Erythroblast (primary cell): ENCODE data around the gene SLC39A13.

Experiments
- GATA1 ChIP-seq: IDR thresholded peaks from 2 replicates; pipeline ENCODE4 v1.6.1; 2011; ENCODE audit warnings: low read depth, mild to moderate bottlenecking, control low read depth, low read length, moderate library complexity
- POLR2A ChIP-seq: IDR thresholded peaks from 2 replicates; pipeline ENCODE4 v1.6.1; 2011; ENCODE audit warnings: mild to moderate bottlenecking, low read length

- TF ChIP-seq POLR2A (no peak), GATA1 (no peak)
Observed at GRCh38 chr11:47448566-47449427, 40.4 kb downstream of the SLC39A13 start, which contains the start of gene RAPSN.
